GM12892 (cell line): ENCODE results near the gene LBR.

Source experiments
- POLR2A ChIP-seq: IDR thresholded peaks from 2 replicates; pipeline ENCODE4 v1.6.1; 2011; ENCODE audit warnings: low read depth, low read length, control low read depth
- POLR2AphosphoS5 ChIP-seq: IDR thresholded peaks from 2 replicates; pipeline ENCODE4 v1.6.1; 2011; ENCODE audit warnings: low read depth, low read length, control low read depth

DNA sequence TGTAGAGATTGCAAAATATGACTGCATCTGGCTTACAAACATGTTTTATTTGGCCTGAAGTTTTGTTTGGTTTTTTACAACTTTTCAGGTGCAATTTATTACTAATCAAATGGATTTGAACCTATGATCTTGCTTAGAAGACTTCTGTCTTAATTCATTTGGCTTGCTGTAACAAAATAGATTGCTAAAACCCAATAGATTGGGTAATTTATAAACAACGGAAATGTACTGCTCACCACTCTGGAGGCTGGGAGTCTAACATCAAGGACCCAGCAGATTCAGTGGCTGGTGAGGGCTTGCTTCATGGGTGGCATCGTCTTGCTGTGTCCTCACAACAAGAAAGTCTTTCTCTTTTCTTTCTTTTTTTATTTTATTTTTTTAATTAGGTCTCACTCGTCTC is 72.9 kb downstream of the LBR start:
- no peak for TF ChIP-seq POLR2AphosphoS5
- TF ChIP-seq POLR2A, result no peak
